Thymus (tissue), 11 donors: ENCODE measurements around the gene ZC3H18. TPM values are rescaled to one million over a fixed set of nuclear protein-coding genes. Genes with fewer than 3 reads are reported as not detected.

ENCODE experiments used
- DNase-seq, 9 donors: peaks; one replicate each; pipeline ENCODE4 v3.0.0-alpha.2; 2013; ENCODE audit warnings: low spot score in 9 of 9, low read depth in 6 of 9, missing footprints in 1 of 9
- H3K27ac ChIP-seq, 2 donors: one replicate each; pipeline ENCODE4 v1.5.1; 2013; ENCODE audit warnings: control low read depth in 1 of 2, low read depth in 1 of 2, low read length in 1 of 2, mild to moderate bottlenecking in 1 of 2, moderate library complexity in 1 of 2
- H3K27me3 ChIP-seq, 2 donors: one replicate each; pipeline ENCODE4 v1.5.1; 2013; ENCODE audit warnings: low read length in 1 of 2; ENCODE audit not compliant: control insufficient read depth in 2 of 2, insufficient read depth in 1 of 2
- H3K36me3 ChIP-seq, 2 donors: one replicate each; pipeline ENCODE4 v1.5.1; 2013; ENCODE audit warnings: low read length in 1 of 2, mild to moderate bottlenecking in 1 of 2, moderate library complexity in 1 of 2; ENCODE audit not compliant: control insufficient read depth in 2 of 2, insufficient read depth in 2 of 2
- H3K4me1 ChIP-seq, 2 donors: one replicate each; pipeline ENCODE4 v1.5.1; 2013; ENCODE audit warnings: low read length in 2 of 2; ENCODE audit not compliant: control insufficient read depth in 2 of 2, insufficient read depth in 2 of 2
- H3K4me3 ChIP-seq, 2 donors: one replicate each; pipeline ENCODE4 v1.5.1; 2013; ENCODE audit warnings: low read length in 2 of 2, control low read depth in 1 of 2, mild to moderate bottlenecking in 1 of 2
- H3K9me3 ChIP-seq, 2 donors: one replicate each; pipeline ENCODE4 v1.5.1; 2013; ENCODE audit warnings: low read length in 1 of 2, mild to moderate bottlenecking in 1 of 2; ENCODE audit not compliant: control insufficient read depth in 2 of 2, insufficient read depth in 1 of 2
- WGBS: extraction: QIAGEN DNeasy Blood & Tissue Kit; methylation state at CpG from one replicate; pipeline ENCODE4 v1.1.7; 2013; 5-methylcytosine and 5-hydroxymethylcytosine counted together
- polyA plus RNA-seq: library from polyadenylated mRNA; stranded (reverse); fragments of 200-250 nt; gene quantifications from one replicate; pipeline ENCODE4 v1.2.3, GENCODE V29; 2013
- total RNA-seq: library from RNA; stranded (reverse); fragments of 120-200 nt; gene quantifications from one replicate; pipeline ENCODE4 v1.2.4, GENCODE V29; 2013
- donor health status: healthy.

Gene ZC3H18
- total and polyA plus RNA-seq, 2 donors: 11.2 to 28.9 TPM

DNA sequence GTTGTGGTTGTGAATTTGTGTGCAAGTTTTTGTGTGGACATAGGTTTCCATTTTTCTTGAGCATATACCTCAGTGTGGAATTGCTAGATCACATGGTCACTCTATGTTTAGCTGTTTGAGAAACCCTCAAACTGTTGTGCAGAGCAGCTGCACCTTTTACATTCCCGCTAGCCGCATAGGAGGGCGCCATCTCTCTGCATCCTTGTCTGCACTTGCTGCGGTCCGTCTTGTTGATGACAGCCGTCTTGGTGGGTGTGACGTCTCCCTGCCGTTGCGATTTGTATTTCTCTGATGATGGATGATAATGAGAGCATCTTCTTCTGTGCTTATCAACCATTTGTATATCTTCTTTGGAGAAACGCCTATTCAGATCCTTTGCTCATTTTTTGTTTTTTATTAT lies 43.1 kb downstream of the ZC3H18 start:
- H3K36me3 ChIP-seq: peaks cover 79 to 81% of the 10 kb centered on the region in 2 donors
- WGBS: 97% methylated on average over 10 of the region's 10 CpGs
- no peak overlapping the region for H3K27ac ChIP-seq
- peaks cover 0 to 2% of the 10 kb centered on the region in 2 donors for H3K4me1 ChIP-seq
- H3K4me3 ChIP-seq: no peak overlapping the region
- H3K27me3 ChIP-seq: no peaks in the 10 kb centered on the region
- H3K9me3 ChIP-seq: no peaks in the 10 kb centered on the region
- DNase-seq: no peak

DNA sequence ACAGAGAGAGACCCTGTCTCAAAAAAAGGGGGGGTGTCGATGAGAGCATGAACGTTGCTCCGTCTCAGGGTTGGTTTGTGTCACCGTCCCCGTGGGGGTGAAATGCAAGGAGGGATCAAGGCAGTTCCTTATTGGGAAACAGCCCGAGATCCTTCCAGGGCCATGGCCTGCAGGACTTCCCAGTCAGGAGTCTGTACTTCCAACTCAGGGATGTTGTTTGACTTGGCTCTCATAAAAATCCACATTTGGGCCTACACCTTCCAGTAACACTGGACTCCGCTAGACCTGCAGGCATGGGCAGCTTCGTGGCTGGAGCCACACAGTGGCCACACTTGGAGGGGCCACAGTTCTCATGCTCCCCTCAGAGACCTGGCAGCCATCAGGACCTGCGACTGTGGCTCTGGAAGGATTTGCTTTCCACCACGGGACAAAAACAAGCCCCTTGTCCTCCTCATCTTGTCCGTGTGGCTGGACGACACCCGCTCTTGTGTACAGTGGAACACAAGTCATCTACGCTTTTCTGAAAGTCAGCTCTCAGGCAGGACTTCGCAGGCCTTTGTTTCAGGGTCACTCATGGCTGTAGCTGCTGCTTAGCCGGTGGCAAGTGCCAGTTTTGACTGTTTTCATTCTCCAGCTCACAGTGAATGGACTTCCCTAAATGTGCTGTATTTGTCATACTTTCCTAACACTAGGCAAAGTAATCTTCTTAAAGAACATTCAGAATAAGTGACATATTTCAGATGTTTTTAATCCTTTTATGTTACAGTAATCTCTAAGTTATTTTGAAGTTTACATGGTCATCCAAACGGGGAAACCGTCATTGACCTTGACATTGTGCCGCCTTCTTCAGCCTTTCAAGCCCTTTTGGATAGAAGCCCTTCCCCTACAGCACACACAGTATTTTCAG lies 44.0 kb downstream of the ZC3H18 start:
- H3K4me1 ChIP-seq: peaks cover 0 to 2% of the 10 kb centered on the region in 2 donors
- H3K36me3 ChIP-seq: peaks cover 78 to 82% of the 10 kb centered on the region in 2 donors

DNA sequence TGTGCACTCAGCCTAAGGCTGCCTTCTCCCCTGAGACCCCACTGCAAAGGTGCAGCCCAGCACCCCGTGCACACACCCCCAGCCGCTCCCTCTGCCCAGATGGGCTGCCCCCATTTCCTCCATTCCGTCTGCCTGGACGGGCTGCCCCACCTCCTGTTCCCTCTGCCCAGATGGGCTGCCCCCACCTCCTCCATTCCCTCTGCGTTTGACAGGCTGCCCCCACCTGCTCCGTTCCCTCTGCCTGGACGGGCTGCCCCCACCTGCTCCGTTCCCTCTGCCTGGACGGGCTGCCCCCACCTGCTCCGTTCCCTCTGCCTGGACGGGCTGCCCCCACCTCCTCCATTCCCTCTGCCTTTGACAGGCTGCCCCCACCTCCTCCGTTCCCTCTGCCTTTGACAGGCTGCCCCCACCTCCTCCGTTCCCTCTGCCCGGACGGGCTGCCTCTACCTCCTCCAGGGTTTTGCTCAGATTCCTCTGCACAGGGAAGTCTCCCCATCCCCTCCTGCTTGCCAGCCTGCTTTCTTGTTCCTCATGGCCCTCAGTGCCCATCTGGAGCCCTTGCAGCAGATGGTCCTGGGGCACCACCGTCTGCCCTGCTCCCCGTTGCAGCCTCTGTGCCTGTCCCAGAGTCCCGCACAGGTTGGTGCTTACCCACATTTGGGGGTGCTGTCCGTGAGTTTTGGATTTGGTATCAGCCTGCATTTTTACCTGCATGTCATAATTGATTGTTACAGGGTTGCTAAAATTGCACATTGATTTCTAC lies 44.8 kb downstream of the ZC3H18 start:
- Histone ChIP-seq H3K4me1 (peaks cover 0 to 2% of the 10 kb centered on the region in 2 donors), H3K9me3 (no peaks in the 10 kb centered on the region), H3K27ac (no peak overlapping the region), H3K36me3 (peaks cover 76 to 82% of the 10 kb centered on the region in 2 donors), H3K4me3 (no peak overlapping the region), H3K27me3 (no peaks in the 10 kb centered on the region)
- DNase-seq: no peak
- WGBS: 97% methylated on average over 19 of the region's 19 CpGs

More for the DNA sequence above, 44.0 kb downstream of the ZC3H18 start:
- Histone ChIP-seq H3K4me3 (no peak overlapping the region), H3K9me3 (no peaks in the 10 kb centered on the region), H3K27me3 (no peaks in the 10 kb centered on the region), H3K27ac (no peak overlapping the region)
- 98% methylated on average over 19 of the region's 19 CpGs for WGBS
- no peak for DNase-seq

DNA sequence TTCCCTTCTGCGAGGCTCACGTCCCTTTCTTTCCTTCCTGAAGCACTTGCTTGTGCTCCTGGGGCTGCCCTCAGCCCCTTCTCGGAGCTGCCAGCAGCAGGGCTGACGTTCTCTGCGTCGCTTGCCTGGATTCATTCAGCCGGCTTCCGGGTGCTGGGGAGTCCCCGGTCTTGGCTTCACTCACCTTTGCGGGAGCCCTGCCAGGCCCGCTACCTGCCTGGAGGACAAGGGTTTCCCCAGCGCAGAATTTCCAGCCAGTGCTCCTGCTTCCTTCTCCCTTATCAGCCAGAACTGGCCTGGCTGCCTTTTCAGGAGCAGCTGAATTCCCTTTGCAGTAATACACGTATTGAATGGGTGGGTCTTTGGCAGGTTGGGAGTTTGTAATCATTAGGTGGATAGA lies 46.1 kb downstream of the ZC3H18 start:
- Histone ChIP-seq H3K9me3 (no peaks in the 10 kb centered on the region), H3K4me1 (peaks cover 0 to 6% of the 10 kb centered on the region in 2 donors), H3K36me3 (peaks cover 68 to 74% of the 10 kb centered on the region in 2 donors), H3K27me3 (no peaks in the 10 kb centered on the region), H3K27ac (no peak overlapping the region), H3K4me3 (no peak overlapping the region)
- WGBS: 96% methylated on average over 13 of the region's 13 CpGs
- DNase-seq: no peak

DNA sequence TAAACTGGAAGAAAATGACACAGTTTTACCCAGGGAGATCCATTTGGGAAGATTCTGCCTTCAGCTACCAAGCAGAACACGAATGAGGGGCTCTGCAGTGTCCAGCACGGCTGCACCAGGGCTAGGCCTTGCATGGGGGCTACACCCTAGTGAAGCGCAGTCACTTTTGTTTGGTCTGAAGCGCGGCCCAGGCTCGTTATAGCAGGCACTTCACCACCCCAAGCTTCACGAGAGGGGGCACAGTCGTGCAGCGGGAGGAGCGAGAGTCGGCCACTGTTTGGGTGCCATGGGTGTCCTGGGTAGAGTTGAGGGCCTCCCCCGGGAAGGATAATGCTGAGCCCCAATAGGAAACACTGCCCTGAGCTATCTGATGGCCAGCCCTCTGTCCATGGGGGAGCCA lies 46.5 kb downstream of the ZC3H18 start:
- Histone ChIP-seq H3K27me3 (no peaks in the 10 kb centered on the region), H3K4me1 (peaks cover 0 to 6% of the 10 kb centered on the region in 2 donors), H3K9me3 (no peaks in the 10 kb centered on the region), H3K27ac (no peak overlapping the region), H3K36me3 (peaks cover 67 to 71% of the 10 kb centered on the region in 2 donors), H3K4me3 (no peak overlapping the region)
- DNase-seq: no peak
- 98% methylated on average over 12 of the region's 12 CpGs for WGBS

DNA sequence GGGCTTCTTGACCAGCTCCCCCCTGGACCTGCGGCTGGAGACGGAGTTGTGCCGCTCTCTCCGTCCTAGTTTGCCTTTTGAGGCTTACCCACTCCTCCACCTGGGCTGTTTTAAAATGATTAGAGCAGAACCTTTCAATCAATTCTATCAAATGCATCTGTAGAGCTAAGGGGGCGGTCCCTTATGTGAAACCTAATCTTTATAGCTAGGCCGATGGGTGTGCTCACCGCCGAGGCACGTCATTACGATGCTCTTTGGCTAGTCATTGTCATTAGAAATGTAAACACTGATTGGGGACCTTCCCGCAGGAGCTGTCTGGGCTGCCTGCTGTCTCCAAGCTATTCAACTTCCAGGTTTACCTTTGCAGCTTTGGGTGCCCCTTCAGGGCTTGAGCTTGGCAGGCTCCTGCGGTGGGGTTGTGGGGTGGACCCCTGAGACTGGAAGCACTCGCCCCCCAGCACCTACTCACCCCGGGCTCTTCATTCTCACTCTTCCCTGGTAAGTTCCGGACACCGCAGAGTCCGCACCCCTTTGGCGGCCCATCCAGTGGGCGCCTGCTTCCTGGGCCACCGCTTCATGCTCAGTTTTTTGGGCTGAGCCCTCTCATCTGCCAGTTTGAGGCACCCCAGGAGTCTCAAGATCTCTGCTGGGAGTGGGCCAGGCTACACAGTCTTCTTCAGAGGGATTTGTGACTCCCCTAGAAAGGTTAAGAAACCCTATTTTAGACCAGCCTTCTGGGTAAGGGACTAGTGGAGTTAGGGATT lies 47.2 kb downstream of the ZC3H18 start:
- DNase-seq: no peak
- Histone ChIP-seq H3K4me3 (no peak overlapping the region), H3K9me3 (no peaks in the 10 kb centered on the region), H3K36me3 (peaks cover 67 to 75% of the 10 kb centered on the region in 2 donors), H3K27me3 (no peaks in the 10 kb centered on the region), H3K27ac (no peak overlapping the region), H3K4me1 (peaks cover 0 to 6% of the 10 kb centered on the region in 2 donors)
- 98% methylated on average over 20 of the region's 20 CpGs for WGBS

DNA sequence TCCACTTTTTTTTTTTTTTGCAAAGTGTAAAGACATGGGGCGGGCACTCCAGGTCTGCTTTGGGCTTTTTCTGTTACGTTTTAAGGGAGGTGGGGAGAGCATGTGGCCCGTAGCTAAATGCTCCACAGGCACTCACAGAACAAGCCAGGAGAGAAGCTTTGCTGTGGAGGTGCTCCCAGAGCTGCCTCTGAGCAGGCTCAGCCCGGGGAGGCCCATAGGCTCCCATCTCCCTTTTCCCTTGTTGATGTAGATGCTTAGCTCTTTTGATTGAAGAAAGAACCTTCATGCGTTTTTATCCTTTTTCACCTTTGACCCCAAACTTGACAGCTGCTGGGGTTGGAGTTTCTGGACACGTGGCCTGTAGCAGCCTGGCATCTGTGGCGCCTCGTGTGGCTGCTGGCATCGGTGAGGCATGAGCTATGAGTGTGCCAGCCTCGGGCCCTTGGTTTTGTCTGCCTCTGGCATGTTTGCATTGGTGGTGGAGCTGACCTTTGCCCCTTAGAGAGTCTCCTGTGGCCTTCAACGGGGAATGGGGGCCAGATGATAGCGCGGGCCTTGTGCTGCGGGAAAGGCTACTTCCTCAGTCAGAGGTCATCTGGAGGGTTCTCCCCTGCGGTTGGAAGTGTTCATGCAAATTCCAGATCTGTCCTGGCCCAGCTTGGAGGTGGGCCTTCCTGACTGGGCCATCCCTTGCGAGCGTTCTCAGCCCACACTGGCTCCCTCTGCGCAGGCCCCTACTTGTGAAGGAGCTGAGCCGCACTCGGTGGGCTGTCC lies 48.2 kb downstream of the ZC3H18 start:
- no peaks in the 10 kb centered on the region for H3K9me3 ChIP-seq
- no peak for DNase-seq
- peaks cover 73 to 80% of the 10 kb centered on the region in 2 donors for H3K36me3 ChIP-seq
- H3K27ac ChIP-seq: no peak overlapping the region
- 98% methylated on average over 20 of the region's 20 CpGs for WGBS
- H3K4me3 ChIP-seq: no peak overlapping the region
- no peaks in the 10 kb centered on the region for H3K27me3 ChIP-seq
- peaks cover 0 to 6% of the 10 kb centered on the region in 2 donors for H3K4me1 ChIP-seq

DNA sequence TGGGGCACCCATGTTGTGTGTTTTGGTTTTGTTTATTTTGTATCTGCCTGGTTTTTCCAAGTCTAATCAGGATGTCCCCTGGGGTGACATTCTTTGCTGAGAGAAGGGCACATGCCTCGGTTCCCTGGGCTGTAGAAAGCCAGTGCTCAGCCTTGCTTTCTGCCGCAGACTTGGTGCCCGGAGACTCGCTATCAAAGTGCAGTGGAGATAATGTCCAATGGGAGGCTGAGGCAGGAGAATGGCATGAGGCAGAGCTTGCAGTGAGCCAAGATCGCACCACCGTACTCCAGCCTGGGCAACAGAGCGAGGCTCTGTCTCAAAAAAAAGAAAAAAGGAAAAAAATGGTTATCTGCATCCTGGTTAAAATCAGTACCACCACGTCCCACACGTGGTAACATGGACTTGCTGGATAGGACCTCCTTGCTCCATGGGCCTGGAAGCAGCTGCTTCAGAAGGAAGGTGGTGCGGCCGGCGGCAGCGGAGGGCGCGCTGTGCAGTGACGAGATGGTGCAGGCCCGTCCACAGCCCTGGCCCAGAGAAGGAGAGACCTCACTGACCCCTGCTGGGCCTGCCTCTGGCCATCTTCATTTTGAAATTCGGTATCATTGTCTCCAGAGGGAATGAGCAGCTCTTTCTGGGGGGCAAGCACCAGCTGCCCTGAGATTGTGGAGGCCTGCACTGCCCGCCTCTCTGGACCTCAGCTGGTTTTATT lies 48.9 kb downstream of the ZC3H18 start:
- H3K4me3 ChIP-seq: no peak overlapping the region
- peaks cover 0 to 6% of the 10 kb centered on the region in 2 donors for H3K4me1 ChIP-seq
- no peaks in the 10 kb centered on the region for H3K27me3 ChIP-seq
- 99% methylated on average over 19 of the region's 19 CpGs for WGBS
- peak overlapping the region in 1 of 2 donors; percentile 53 for H3K27ac ChIP-seq
- no peaks in the 10 kb centered on the region for H3K9me3 ChIP-seq
- DNase-seq: no peak
- H3K36me3 ChIP-seq: peaks cover 73 to 82% of the 10 kb centered on the region in 2 donors
